MM.1S (cell line): Measurements from ENCODE around the gene TMEM109.

Experiments
- EZH2 ChIP-seq: fragments of 300-600 bp; sonication (generic); optimal IDR thresholded peaks from 2 replicates; pipeline ENCODE3; 2017; ENCODE audit warnings: low read depth, mild to moderate bottlenecking, antibody characterized with exemption, low read length, mixed read lengths
- TF ChIP-seq, protein P1 (sequence below): fragments of 300-600 bp; sonication (generic); IDR thresholded peaks from 2 replicates; pipeline ENCODE4 v1.5.1; 2016; ENCODE audit warnings: antibody characterized with exemption, low read length, mixed read lengths

GRCh38 chr11:60946601-60947264 is 32.8 kb downstream of the TMEM109 start:
- TF ChIP-seq, protein P1, sequence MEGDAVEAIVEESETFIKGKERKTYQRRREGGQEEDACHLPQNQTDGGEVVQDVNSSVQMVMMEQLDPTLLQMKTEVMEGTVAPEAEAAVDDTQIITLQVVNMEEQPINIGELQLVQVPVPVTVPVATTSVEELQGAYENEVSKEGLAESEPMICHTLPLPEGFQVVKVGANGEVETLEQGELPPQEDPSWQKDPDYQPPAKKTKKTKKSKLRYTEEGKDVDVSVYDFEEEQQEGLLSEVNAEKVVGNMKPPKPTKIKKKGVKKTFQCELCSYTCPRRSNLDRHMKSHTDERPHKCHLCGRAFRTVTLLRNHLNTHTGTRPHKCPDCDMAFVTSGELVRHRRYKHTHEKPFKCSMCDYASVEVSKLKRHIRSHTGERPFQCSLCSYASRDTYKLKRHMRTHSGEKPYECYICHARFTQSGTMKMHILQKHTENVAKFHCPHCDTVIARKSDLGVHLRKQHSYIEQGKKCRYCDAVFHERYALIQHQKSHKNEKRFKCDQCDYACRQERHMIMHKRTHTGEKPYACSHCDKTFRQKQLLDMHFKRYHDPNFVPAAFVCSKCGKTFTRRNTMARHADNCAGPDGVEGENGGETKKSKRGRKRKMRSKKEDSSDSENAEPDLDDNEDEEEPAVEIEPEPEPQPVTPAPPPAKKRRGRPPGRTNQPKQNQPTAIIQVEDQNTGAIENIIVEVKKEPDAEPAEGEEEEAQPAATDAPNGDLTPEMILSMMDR: no peak
- no peak for TF ChIP-seq EZH2
